OCI-LY3 (cell line): ENCODE results near the gene UGT1A9.

Source experiments
- CTCF ChIP-seq: fragments of 200-600, 300-600 bp; sonication (generic); IDR thresholded peaks from 2 replicates; pipeline ENCODE4 v1.5.1; 2014; ENCODE audit warnings: antibody characterized with exemption, low read length, low read depth
- EZH2phosphoT487 ChIP-seq: fragments of 200-600 bp; shearing (Covaris generic); IDR thresholded peaks from 2 replicates; pipeline ENCODE4 v1.6.1; 2018; ENCODE audit warnings: antibody characterized with exemption, mixed run types, low read depth

GRCh38 chr2:233818639-233819621 lies 147.2 kb downstream of the UGT1A9 start:
- no peak for TF ChIP-seq CTCF
- no peak for TF ChIP-seq EZH2phosphoT487
